PC-9 (cell line): ENCODE measurements around the gene RAB37.

Experiments used
- CTCF ChIP-seq: fragments of 200-600 bp; sonication (generic); conservative IDR thresholded peaks from 2 replicates; pipeline ENCODE4 v1.6.1; 2017; ENCODE audit warnings: mixed run types, antibody characterized with exemption, mild to moderate bottlenecking, moderate library complexity
- EZH2 ChIP-seq: fragments of 200-600 bp; sonication (generic); IDR thresholded peaks from 2 replicates; pipeline ENCODE4 v1.8.0; 2017; ENCODE audit warnings: antibody characterized with exemption, low read depth

DNA sequence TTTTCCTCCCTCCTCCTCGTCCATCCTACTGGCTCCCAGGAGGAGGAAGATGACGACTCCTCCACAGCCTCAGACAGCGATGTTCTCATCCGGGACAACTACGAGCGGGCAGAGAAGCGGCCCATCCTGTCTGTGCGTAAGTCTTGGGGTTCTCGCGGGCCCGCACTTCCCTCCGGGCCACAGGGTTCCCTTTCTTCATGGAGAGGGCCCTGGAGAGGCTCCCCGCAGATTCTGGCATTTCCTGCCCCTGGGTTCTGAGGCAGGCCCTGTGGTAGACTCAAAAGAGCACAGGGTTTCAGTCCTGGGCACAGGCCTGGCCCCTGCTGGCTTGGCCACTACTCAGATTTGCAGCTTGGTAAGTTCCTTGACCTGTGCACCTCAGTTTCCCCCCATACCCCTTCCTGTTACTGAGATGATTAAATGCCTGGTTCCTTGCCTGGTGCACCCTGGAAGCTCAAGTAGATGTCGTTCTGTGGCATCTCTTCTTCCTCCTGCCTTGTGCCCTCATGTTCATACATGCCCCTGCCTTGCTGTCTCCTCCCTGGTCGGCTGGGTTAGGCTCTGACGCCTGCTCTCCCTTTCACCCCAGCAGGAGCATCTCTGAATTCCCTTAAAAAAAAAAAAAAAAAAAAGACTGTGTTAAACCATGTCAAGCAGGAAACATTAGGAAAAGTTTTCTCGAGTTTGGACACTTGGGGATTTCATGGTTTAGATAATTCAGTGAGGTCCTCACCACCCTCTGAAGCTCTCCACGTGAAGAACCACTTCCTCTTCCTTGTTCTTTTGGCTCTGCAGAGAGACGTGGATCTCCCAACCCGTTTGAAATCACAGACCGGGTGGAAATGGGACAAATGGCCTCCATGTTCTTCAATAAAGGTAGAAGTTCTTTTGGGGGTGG is 53.4 kb downstream of the RAB37 start:
- TF ChIP-seq CTCF, result no peak
- TF ChIP-seq EZH2, result no peak
